Activated T-helper 2 cell treated with anti-CD3 and anti-CD28 coated beads, Interferon-gamma antibody, Interleukin-2, Interleukin-4, amounts not matched to agents 10 μg/mL and 5 μg/mL and 100 μg/mL, durations not matched to agents 14 hours and 24 hours and 36 hours (primary cell): ENCODE data around the gene SOCS3. TPM values are rescaled to one million over a fixed set of nuclear protein-coding genes. Genes with fewer than 3 reads are reported as not detected.

Experiments used
- DNase-seq: peaks from one replicate; pipeline ENCODE4 v3.0.0; 2021; ENCODE audit warnings: low spot score
- H3K27ac Mint-ChIP-seq: one replicate; pipeline ENCODE4 v1.8.0; 2021; ENCODE audit warnings: mixed read lengths
- H3K27me3 Mint-ChIP-seq: one replicate; pipeline ENCODE4 v1.8.0; 2021; ENCODE audit warnings: low read depth, mixed read lengths
- H3K36me3 Mint-ChIP-seq: one replicate; pipeline ENCODE4 v1.8.0; 2021; ENCODE audit warnings: low read depth, mixed read lengths
- H3K4me1 Mint-ChIP-seq: one replicate; pipeline ENCODE4 v1.8.0; 2021; ENCODE audit warnings: low read depth, mixed read lengths
- H3K4me3 Mint-ChIP-seq: one replicate; pipeline ENCODE4 v1.8.0; 2021; ENCODE audit warnings: low read depth, mild to moderate bottlenecking, moderate library complexity, mixed read lengths
- H3K9me3 Mint-ChIP-seq: one replicate; pipeline ENCODE4 v1.8.0; 2021; ENCODE audit warnings: mixed read lengths
- intact Hi-C: fragments of 100-400 bp; cut with micrococcal nuclease; formaldehyde crosslinking; loops from one replicate; pipeline ENCODE4 v1.15.1; 2023
- total RNA-seq: library from RNA; stranded (reverse); gene quantifications from 2 replicates; pipeline ENCODE4 v1.2.3, GENCODE V29; 2022

SOCS3 gene
- total RNA-seq, 1 donor from 2014 or later, result 99.8 TPM

DNA sequence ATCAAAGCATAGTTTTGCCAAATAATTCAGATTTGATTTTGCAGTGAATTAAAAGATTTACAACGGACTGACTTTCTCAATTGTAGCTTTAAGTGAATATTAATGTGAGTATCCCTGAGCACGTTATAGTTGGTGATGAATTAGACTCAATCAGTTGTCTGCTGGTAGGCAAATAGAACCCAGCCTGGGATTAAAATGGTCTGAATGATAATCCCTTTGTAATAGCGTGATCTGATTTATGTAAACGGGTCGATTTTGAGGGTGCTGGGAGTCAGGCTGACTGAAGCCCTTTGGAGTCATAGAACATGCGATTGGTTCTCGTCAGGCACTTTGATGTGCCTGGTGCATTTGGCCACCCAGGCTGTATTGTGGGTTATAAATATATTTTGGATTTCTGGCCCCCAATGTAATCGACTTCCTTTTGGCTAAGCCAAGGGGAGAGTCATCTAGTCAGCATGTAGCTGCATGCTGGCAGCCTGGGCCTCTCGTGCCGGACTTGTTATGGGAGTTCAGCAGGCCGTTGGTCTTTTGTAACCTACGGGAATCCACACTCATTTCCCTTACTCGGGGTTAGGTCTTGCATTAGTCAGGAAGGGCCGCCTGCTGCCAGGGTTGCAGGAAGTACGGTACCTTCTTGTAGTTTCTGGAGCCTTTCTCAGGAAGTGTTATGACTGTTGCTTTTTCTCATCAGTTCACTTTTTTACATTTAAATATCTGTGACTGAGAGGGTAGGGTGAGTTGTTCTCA lies 24.0 kb upstream of the SOCS3 start:
- intact Hi-C loops, result loop anchor here (5.0 kb wide), 1 partner anchor 433 kb away; no protein-coding TSS in a partner anchor
- peak overlapping the region; percentile 96 for H3K27ac Mint-ChIP-seq
- no peaks in the 10 kb centered on the region for H3K27me3 Mint-ChIP-seq
- H3K4me3 Mint-ChIP-seq, result peak overlapping the region; percentile 69
- peaks cover 73% of the 10 kb centered on the region for H3K4me1 Mint-ChIP-seq
- H3K36me3 Mint-ChIP-seq, result peaks cover 54% of the 10 kb centered on the region
- DNase-seq, result peak; percentile 38
- no peaks in the 10 kb centered on the region for H3K9me3 Mint-ChIP-seq

DNA sequence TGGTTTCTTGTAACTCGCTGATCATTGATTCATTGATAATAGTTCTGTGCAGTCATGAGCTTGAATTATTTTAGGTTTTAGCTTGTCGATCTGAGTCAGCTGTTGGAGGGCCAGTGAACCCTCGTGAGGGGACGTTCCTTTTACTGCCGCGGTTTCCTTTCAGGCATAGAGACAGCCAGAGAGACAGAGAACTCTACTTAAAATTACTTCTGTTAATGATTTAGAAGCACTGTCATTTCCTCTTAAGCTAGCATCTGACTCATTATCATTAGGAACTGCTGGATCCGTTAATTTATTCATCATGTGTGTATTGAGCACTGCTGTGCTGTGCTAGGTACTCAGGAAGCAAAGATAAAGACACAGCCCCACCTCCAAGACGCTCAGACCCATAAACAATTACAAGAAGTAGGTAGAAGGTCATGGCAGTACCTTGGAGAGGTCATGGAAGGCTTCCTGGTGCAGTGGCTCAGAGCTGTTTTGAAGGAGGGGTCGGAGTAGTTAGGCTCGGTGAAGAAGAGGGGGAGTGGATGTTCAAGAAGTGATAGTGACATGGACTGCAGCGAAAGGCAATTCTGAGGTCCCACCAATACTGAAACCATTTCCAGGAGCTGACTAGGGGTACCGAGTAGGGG lies 21.8 kb upstream of the SOCS3 start:
- peak overlapping the region; percentile 99 for H3K4me3 Mint-ChIP-seq
- peaks cover 45% of the 10 kb centered on the region for H3K36me3 Mint-ChIP-seq
- H3K4me1 Mint-ChIP-seq, result peaks cover 62% of the 10 kb centered on the region
- peak overlapping the region; percentile 91 for H3K27ac Mint-ChIP-seq
- no peaks in the 10 kb centered on the region for H3K27me3 Mint-ChIP-seq
- H3K9me3 Mint-ChIP-seq, result no peaks in the 10 kb centered on the region
- intact Hi-C loops, result loop anchor here (5.0 kb wide), 1 partner anchor 436 kb away; no protein-coding TSS in a partner anchor
- peak; percentile 35 for DNase-seq

DNA sequence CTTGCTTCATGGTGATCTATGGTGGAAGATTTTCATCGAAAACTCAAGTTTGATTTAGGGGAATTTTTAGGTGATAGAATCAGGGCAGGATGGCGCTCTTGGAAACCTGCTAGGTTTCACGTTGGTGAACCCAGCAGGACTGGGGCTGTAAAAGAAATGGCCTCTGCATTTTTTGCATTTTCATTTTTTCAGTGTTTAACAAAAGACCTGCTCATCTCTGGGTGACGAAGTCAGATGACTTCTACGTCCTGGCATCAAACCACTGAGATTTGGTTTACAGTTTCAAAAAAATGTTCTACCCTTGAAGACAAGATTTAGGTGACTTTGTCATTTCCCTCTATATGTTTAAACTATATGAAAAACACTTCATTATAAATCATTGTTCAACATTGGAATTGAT lies 20.5 kb upstream of the SOCS3 start:
- peaks cover 52% of the 10 kb centered on the region for H3K4me1 Mint-ChIP-seq
- peaks cover 43% of the 10 kb centered on the region for H3K36me3 Mint-ChIP-seq
- intact Hi-C loops, result loop anchor here (5.0 kb wide), 1 partner anchor 437 kb away; no protein-coding TSS in a partner anchor
- peak overlapping the region; percentile 99 for H3K4me3 Mint-ChIP-seq
- H3K27ac Mint-ChIP-seq, result peak overlapping the region; percentile 83
- no peaks in the 10 kb centered on the region for H3K9me3 Mint-ChIP-seq
- H3K27me3 Mint-ChIP-seq, result no peaks in the 10 kb centered on the region
- no peak for DNase-seq

- H3K27ac Mint-ChIP-seq, result peak overlapping the region; percentile 94
- H3K9me3 Mint-ChIP-seq, result no peaks in the 10 kb centered on the region
- intact Hi-C loops, result no loop called here
- H3K4me1 Mint-ChIP-seq, result peaks cover 44% of the 10 kb centered on the region
- H3K36me3 Mint-ChIP-seq, result peaks cover 37% of the 10 kb centered on the region
- DNase-seq, result no peak
- H3K27me3 Mint-ChIP-seq, result no peaks in the 10 kb centered on the region
- peak overlapping the region; percentile 99 for H3K4me3 Mint-ChIP-seq
These were observed 19.2 kb upstream of the SOCS3 start for GRCh38 chr17:78379131-78379491.

DNA sequence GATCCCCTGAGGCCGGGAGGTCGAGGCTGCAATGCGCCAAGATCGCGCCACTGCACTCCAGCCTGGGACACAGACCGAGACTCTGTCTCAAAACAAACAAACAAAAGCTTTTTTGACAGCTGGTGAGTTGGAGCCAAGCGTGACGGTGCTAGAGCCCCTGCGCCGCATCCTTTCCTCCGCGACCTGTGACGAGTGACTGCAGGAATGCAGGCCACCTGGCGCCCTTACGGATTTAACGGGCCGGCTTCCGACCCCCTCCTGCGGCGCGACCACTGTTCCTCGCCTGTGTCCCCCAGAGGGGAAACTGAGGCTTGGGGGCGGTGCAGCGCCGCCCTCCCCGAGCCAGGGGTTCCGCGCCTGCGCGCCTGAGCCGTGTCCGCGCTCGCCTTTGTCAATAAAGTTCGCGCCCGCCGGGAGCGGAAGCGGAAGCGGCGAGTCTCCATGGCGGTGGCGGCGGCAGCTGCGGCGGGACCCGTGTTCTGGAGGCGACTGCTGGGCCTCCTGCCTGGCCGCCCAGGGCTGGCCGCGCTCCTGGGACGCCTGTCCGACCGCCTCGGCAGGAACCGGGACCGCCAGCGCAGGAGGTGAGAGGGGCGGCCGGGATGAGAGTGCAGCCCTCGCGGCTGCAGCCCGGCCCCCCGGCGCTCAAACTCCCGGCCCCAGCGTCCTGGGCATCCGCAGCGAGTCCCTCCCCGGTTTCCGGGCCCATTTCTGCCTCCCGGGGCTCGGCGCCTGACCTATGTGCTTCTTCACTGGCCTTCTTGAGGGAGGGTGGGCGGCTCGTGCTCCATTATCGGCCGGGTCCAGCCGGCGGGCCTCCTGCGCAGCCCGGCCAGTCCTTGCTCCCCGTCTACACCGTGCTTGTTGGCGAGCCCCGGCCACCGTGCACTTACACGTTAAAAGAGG lies 18.6 kb upstream of the SOCS3 start, which contains the start of gene PGS1:
Gene PGS1 (plus strand): TSS at position 425 of the 906 bp plus-strand sequence. CDS start 17 bp downstream, at position 442.
- peak within 1 kb of the TSS; percentile 99 for H3K4me3 Mint-ChIP-seq
- intact Hi-C loops, result loop anchor here (1.0 kb wide), 1 partner anchor 18 kb away; the partner anchor contains the start of gene SOCS3
- H3K9me3 Mint-ChIP-seq, result no peaks in the 10 kb centered on the region
- no peaks in the 10 kb centered on the region for H3K27me3 Mint-ChIP-seq
- DNase-seq, result peak; percentile 82
- peak within 1 kb of the TSS; percentile 94 for H3K27ac Mint-ChIP-seq
- H3K4me1 Mint-ChIP-seq, result peaks cover 37% of the 10 kb centered on the region
- peaks cover 31% of the 10 kb centered on the region for H3K36me3 Mint-ChIP-seq

DNA sequence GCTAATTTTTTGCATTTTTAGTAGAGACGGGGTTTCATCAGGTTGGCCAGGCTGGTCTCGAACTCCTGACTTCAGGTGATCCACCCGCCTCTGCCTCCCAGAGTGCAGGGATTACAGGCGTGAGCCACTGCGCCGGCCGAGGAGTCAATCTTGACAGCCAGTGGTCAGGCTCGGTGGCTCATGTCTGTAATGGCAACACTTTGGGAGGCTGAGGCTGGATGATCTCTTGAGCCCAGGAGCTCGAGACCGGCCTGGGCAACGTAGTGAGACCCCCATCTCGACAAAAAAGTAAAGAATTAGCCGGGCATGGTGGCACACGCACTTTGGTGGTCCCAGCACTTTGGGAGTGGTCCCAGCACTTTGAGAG lies 18.0 kb upstream of the SOCS3 start:
- no peaks in the 10 kb centered on the region for H3K9me3 Mint-ChIP-seq
- H3K4me3 Mint-ChIP-seq, result peak overlapping the region; percentile 99
- H3K36me3 Mint-ChIP-seq, result peaks cover 28% of the 10 kb centered on the region
- intact Hi-C loops, result loop anchor here (1.0 kb wide), 1 partner anchor 18 kb away; the partner anchor contains the start of gene SOCS3
- H3K4me1 Mint-ChIP-seq, result peaks cover 31% of the 10 kb centered on the region
- H3K27ac Mint-ChIP-seq, result peak overlapping the region; percentile 26
- no peaks in the 10 kb centered on the region for H3K27me3 Mint-ChIP-seq
- DNase-seq, result no peak

GRCh38 chr17:78376161-78376560 lies 16.3 kb upstream of the SOCS3 start:
- no peak overlapping the region for H3K4me3 Mint-ChIP-seq
- intact Hi-C loops, result no loop called here
- H3K36me3 Mint-ChIP-seq, result peaks cover 16% of the 10 kb centered on the region
- no peaks in the 10 kb centered on the region for H3K9me3 Mint-ChIP-seq
- H3K4me1 Mint-ChIP-seq, result peaks cover 19% of the 10 kb centered on the region
- H3K27ac Mint-ChIP-seq, result no peak overlapping the region
- no peaks in the 10 kb centered on the region for H3K27me3 Mint-ChIP-seq
- no peak for DNase-seq

DNA sequence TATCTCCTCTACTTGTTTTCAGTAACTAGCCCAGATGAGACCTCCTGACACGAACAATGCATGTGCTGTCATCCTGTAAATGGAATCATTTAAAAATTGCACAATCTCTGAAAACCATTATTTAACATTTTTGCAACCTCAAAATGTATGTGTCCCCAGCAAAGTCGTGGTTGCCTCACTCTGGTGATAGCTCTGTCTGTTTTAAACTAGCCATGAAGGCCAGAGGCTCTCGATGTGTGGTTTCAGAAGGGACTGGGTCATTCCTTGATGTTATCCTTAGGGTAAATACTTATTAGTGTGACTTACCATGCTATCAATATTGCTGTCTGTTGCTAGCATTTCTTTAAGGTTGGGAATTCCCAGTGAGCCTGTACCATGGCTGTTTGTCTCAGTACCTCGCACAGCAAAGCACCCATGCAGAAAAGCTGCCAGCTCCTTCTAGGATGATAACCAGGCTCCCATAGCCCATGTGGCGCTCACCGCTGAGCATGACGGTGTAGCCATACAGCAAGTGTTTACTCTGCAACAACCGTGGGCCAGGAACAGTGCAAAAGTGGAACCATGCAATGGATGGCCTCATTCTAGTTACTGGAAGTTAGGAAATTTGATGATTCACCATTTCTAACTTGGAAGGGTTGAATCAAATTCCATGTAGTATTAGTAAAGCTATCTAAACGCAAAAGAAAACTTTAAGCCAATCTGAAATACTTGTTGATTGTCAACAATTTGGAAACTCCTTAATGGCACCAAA lies 15.7 kb upstream of the SOCS3 start:
- Mint-ChIP-seq H3K36me3 (peaks cover 12% of the 10 kb centered on the region), H3K9me3 (no peaks in the 10 kb centered on the region), H3K4me1 (peaks cover 17% of the 10 kb centered on the region), H3K27me3 (no peaks in the 10 kb centered on the region), H3K27ac (no peak overlapping the region), H3K4me3 (no peak overlapping the region)
- intact Hi-C loops, result no loop called here
- DNase-seq, result no peak

GRCh38 chr17:78374631-78375274 lies 14.9 kb upstream of the SOCS3 start:
- H3K4me3 Mint-ChIP-seq, result no peak overlapping the region
- no peak for DNase-seq
- H3K4me1 Mint-ChIP-seq, result peaks cover 11% of the 10 kb centered on the region
- intact Hi-C loops, result no loop called here
- no peak overlapping the region for H3K27ac Mint-ChIP-seq
- H3K27me3 Mint-ChIP-seq, result no peaks in the 10 kb centered on the region
- H3K36me3 Mint-ChIP-seq, result peaks cover 6% of the 10 kb centered on the region
- no peaks in the 10 kb centered on the region for H3K9me3 Mint-ChIP-seq

- H3K9me3 Mint-ChIP-seq, result no peaks in the 10 kb centered on the region
- H3K27ac Mint-ChIP-seq, result no peak overlapping the region
- no peaks in the 10 kb centered on the region for H3K27me3 Mint-ChIP-seq
- H3K4me3 Mint-ChIP-seq, result no peak overlapping the region
- H3K36me3 Mint-ChIP-seq, result peaks cover 4% of the 10 kb centered on the region
- intact Hi-C loops, result no loop called here
- DNase-seq, result no peak
- H3K4me1 Mint-ChIP-seq, result peaks cover 9% of the 10 kb centered on the region
These were observed 14.3 kb upstream of the SOCS3 start for GRCh38 chr17:78374189-78374588.

GRCh38 chr17:78372841-78373240 lies 13.0 kb upstream of the SOCS3 start:
- no peaks in the 10 kb centered on the region for H3K36me3 Mint-ChIP-seq
- H3K4me1 Mint-ChIP-seq, result peaks cover 6% of the 10 kb centered on the region
- intact Hi-C loops, result no loop called here
- H3K27me3 Mint-ChIP-seq, result no peaks in the 10 kb centered on the region
- H3K4me3 Mint-ChIP-seq, result no peak overlapping the region
- H3K27ac Mint-ChIP-seq, result no peak overlapping the region
- no peak for DNase-seq
- H3K9me3 Mint-ChIP-seq, result no peaks in the 10 kb centered on the region
